NCI-H1105 treated with DMSO at 0.1 percent for 48 hours (cell line): ENCODE measurements around the gene KCNK4.
A peak's percentile ranks its signal among the peaks of the same experiment; 100 is the strongest.
"Not testable (repeated sequence)": the region's sequence is repeated elsewhere in the genome, so short reads cannot be mapped to it uniquely, and the experiment has no call there.

Experiments used
- DNase-seq: peaks from one replicate; lab custom pipeline; 2025; lab: John Stamatoyannopoulos, UW

Gene KCNK4

DNA sequence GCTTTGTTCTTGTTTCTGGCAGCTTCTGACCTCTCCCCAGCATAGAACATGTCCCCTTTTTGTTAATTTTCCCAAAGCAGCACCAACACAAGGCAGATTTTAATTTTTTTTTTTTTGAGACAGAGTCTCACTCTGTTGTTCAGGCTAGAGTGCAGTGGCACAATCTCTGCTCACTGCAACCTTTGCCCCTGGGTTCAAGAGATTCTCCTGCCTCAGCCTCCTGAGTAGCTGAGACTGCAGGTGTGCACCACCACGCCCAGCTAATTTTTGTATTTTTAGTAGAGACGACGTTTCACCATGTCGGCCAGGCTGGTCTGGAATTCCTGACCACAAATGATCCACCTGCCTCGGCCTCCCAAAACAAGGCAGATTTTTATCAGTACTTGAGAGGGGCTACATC lies 16.7 kb downstream of the KCNK4 start:
- not testable (repeated sequence) for DNase-seq

DNA sequence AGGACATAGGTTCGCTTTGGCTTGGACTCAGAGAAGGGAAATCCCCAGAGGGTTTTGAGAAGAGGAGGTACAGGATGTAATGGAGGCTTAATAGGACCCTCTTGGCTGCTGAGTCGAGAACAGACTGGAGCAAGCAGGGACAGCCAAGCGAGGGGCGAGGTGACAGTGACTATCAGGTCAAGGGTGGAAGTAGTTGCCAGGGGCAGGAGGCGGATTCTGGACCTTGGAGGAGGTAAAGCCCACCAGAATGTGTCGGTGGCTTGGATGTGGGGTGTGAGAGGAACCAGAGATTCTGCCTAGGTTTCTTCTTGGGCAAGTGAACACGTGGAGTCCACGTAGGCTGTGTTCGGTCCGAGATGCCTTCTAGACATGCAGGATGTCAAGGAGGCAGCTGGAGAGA lies 21.8 kb downstream of the KCNK4 start:
- DNase-seq, result no peak

DNA sequence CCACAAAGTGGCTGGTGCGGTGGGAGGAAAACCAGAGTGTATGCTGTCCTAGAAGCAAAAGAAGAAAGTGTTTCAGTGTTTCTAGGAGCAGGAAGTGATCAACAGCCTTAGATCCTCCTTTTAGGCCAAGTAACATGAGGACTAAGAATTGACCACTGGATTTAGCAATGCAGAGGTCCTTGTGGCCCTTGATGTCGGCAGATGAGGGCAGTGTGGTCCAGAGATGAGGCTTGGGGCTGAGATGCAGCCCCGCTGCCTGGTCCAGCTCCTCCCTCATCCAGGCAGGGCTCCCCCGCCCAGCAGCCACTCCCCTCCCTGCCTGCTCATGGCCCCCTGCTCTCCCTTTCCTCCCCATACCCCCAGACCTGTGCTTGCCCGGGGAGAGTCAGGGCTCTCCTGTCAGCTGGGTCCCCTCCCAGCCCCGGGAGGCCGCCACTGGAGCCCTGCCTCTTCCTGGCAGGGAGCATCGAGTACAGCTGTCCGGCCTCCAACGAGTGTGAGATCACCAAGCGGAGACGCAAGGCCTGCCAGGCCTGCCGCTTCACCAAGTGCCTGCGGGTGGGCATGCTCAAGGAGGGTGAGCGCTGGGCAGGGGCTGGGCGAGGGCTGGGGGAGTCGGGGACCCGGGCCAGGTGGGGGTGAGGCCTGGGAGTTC lies 22.5 kb downstream of the KCNK4 start:
- DNase-seq, result no peak

DNA sequence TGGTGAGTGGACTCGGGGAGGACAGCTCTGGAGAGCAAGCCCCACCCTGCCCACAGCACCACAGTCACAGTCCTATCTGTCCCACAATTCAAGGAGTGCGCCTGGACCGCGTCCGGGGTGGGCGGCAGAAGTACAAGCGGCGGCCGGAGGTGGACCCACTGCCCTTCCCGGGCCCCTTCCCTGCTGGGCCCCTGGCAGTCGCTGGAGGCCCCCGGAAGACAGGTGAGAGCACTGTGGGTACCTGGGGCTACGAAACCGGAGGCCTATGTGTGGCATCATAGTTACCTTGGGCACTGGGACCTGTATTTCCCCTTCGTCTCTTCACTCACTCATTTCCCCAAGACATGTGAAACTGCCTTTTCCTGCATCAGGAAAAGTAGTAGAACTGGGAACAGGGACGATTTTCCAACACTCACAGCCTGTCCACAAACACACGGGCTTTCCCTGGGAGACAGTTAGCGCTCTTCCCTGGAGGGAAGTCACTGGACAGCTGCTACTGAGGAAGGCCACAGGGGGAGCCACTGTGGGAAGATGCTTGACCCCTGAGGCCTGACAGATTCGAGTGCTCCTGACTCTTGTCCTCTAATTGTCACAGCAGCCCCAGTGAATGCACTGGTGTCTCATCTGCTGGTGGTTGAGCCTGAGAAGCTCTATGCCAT lies 23.2 kb downstream of the KCNK4 start:
- no peak for DNase-seq

DNA sequence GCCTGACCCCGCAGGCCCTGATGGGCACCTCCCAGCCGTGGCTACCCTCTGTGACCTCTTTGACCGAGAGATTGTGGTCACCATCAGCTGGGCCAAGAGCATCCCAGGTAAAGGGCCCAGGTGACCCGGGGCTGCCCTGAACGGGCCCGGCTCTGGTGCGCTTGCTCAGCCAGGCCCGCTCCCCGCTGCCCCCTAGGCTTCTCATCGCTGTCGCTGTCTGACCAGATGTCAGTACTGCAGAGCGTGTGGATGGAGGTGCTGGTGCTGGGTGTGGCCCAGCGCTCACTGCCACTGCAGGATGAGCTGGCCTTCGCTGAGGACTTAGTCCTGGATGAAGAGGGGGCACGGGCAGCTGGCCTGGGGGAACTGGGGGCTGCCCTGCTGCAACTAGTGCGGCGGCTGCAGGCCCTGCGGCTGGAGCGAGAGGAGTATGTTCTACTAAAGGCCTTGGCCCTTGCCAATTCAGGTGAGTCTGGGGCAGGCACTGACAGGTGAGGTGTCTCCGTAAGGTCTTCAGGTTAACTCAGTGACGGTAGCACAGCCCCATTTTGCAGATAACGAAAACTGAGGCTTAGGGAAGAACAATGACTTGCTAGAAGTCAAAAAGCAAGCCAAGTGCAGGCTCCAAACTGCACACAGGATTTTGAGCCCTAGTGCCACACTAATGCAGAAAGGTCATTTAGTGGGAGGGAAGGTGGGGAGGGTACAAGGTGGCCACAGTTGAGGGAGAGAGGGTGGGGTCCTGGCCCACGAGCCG lies 23.9 kb downstream of the KCNK4 start:
- no peak for DNase-seq

DNA sequence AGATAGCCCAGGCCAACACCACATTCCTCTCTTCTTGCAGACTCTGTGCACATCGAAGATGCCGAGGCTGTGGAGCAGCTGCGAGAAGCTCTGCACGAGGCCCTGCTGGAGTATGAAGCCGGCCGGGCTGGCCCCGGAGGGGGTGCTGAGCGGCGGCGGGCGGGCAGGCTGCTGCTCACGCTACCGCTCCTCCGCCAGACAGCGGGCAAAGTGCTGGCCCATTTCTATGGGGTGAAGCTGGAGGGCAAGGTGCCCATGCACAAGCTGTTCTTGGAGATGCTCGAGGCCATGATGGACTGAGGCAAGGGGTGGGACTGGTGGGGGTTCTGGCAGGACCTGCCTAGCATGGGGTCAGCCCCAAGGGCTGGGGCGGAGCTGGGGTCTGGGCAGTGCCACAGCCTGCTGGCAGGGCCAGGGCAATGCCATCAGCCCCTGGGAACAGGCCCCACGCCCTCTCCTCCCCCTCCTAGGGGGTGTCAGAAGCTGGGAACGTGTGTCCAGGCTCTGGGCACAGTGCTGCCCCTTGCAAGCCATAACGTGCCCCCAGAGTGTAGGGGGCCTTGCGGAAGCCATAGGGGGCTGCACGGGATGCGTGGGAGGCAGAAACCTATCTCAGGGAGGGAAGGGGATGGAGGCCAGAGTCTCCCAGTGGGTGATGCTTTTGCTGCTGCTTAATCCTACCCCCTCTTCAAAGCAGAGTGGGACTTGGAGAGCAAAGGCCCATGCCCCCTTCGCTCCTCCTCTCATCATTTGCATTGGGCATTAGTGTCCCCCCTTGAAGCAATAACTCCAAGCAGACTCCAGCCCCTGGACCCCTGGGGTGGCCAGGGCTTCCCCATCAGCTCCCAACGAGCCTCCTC lies 24.8 kb downstream of the KCNK4 start:
- not testable (repeated sequence) for DNase-seq

DNA sequence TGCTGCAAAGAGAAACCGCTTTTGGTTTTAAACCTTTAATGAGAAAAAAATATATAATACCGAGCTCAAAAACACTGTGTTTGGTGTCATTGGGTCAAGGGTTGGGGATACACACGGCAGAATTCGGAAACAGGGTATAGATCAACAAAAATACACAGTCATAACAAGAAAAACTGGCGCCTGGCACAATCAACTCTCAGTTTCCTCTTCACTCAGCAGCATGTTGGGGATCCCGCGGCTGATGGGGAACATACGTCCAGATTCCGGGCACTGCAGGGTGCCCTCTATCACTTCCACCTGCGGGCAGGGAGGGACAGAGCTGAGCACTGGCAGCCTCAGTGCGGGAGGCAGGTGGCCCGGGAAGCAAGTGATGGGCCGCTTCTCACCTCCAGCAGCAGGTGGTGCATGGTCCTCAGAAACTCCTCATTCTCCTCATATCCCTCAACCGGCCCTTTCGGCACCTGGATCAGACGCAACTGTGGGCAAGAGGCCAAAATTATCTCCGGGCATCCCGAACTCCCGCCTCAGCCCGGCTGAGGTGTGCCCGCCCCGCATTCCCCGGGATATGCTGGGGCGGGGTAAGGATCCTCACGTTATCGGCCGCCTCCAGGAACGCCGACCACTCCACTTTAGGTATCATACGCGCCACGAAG lies 25.7 kb downstream of the KCNK4 start:
- peak; percentile 73 for DNase-seq

DNA sequence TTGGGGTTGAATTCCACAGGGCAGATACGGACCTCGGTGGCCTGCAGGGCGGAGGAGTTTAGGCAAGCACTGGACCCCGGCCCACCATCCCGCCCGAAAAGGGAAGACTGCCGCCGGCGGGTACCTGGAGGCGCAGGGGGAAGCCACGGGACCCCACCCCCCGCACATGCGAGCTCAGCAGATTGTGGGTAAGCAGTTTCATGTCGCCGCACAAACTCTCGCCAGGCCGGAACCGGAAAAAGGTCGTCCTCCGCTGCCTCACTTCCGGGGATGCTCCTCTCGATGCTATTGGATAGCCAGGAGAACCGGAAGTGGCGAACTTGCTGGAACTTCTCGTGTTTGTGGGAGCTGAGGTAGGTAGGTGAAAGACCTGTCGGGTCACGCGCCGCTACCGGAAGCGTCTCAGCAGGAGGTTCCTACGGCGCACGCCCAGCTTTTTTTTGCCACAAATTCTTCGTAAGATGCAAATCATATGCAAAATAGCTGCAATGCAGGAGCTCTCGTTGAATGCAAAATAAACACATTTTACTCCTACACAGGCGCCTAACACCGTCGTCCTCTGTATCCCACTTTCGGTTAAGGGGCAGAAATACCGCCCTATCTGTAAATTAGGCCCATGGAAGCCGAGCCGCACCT lies 26.3 kb downstream of the KCNK4 start, which contains the start of gene TRMT112:
TSS of gene TRMT112 (minus strand) at position 235 of the 636 bp plus-strand sequence. CDS start at position 202, 33 bp downstream.
- peak; percentile 98 for DNase-seq

DNA sequence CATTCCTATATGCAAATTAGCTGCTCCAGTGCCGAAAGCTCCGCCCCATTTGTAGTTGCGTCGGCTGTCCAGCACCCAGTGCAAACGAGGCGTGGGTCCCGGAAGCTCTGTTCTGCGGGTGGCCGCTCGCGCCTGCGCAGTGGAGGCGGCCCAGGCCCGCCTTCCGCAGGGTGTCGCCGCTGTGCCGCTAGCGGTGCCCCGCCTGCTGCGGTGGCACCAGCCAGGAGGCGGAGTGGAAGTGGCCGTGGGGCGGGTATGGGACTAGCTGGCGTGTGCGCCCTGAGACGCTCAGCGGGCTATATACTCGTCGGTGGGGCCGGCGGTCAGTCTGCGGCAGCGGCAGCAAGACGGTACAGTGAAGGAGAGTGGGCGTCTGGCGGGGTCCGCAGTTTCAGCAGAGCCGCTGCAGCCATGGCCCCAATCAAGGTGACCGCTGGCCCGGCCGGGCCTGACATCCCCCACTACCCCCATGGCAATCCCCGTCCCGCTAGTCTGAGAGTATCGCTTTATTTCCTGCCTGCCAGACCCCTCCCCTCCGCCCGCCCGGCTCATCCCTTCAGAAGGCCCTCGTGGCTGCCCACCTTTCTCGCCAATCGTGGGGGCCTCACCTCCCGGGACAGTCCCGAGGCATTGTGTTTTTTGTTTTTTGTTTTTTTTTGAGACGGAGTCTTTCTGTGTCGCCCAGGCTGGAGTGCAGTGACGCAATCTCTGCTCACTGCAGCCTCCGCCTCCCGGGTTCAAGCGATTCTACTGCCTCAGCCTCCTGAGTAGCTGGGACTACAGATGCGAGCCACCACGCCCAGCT lies 27.1 kb downstream of the KCNK4 start, which contains the start of gene PRDX5:
TSS of gene PRDX5 (plus strand) at position 161 of the 805 bp plus-strand sequence. CDS start at position 256, 95 bp downstream.
- peak; percentile 94 for DNase-seq

DNA sequence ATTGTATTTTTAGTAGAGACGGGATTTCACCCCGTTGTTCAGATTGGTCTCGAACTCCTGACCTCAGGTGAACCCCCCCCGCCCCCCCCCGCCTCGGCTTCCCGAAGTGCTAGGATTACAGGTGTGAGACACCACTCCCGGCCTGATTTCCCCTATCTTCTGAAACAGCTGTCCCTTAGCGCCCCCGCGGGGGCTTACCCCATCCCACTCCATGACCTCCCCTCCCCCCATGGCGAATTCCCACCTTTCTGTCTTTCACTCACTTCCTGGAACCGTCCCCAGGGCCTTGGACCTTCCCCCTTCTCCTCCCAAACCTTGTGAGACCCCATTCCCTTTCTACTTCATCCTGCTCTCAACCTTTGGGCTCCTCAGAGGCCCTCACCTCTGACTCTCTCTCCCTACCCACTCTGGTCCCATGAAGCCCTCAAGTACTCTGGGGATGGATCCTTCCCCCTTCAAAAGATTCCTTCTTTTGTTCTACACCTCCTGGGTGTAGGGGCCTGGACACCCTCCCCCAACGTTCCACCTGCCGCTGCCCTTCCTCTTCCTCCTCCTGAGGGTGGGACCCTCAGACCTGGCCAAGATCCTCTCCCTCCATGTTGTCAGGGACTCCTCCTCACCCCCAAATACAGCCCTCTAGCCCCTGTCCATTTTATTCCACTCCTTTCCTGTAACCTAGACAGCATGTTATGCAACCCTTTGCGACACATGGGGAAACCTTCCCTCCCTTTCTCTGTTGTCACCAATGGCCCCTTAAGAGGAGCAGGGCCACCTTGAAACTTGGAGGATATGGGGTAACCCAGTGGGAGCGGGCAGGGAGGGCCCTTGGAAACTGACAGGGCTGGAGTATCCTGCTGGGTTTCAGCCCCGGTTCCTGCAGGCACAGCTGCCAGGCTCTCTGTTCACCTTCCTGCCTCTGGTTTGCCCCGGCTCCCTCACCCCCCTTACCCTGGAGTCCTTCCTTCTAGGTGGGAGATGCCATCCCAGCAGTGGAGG lies 28.0 kb downstream of the KCNK4 start:
- no peak for DNase-seq

DNA sequence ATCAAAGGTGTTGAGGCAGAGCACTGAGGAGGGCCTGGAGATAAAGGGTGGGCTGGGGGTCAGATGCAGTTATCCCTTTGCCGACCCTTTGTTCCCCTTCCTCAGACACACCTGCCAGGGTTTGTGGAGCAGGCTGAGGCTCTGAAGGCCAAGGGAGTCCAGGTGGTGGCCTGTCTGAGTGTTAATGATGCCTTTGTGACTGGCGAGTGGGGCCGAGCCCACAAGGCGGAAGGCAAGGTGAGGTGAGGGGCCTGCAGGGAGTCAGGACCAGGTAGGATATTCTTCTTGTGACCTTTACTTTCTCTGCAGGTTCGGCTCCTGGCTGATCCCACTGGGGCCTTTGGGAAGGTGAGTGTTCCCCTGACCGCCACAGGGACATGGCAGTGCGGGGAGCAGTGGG lies 29.5 kb downstream of the KCNK4 start:
- DNase-seq, result no peak

DNA sequence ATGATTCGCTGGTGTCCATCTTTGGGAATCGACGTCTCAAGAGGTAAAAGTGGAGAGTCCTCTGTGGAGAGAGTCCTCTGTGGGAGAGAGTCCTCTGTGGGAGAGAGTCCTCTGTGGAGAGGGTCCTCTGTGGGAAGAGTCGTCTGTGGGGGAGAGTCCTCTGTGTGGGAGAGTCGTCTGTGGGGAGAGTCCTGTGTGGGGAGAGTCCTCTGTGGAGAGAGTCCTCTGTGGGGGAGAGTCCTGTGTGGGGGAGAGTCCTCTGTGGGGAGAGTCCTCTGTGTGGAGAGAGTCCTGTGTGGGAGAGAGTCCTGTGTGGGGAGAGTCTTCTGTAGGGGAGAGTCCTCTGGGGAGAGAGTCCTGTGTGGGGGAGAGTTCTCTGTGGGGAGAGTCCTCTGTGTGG lies 29.9 kb downstream of the KCNK4 start:
- no peak for DNase-seq

DNA sequence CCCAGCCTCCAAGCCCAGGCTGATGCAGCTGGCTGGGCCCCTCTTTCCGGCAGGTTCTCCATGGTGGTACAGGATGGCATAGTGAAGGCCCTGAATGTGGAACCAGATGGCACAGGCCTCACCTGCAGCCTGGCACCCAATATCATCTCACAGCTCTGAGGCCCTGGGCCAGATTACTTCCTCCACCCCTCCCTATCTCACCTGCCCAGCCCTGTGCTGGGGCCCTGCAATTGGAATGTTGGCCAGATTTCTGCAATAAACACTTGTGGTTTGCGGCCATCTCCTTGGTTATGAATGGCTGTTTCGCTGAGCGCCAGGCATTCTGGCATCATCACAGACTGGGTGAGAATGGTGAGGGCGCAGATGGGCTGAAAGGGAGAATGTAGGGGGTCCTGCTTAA lies 30.4 kb downstream of the KCNK4 start:
- DNase-seq, result no peak

DNA sequence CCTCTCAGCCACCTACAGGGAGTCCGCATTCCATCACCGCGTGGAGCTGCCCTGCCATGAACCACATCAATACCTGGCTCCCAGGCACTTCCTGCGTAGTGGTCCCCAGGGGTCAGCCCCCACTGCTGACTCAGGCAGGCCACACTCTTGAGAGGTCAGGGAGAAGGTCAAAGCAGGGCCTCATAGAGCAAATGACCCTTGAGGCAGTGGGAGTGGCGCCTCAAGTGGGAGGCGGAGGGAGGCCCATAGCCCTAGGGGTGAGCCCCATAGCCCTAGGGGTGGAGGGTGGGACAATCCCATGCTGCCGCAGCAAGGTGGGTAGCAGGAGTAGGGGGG lies 31.8 kb downstream of the KCNK4 start:
- no peak for DNase-seq

DNA sequence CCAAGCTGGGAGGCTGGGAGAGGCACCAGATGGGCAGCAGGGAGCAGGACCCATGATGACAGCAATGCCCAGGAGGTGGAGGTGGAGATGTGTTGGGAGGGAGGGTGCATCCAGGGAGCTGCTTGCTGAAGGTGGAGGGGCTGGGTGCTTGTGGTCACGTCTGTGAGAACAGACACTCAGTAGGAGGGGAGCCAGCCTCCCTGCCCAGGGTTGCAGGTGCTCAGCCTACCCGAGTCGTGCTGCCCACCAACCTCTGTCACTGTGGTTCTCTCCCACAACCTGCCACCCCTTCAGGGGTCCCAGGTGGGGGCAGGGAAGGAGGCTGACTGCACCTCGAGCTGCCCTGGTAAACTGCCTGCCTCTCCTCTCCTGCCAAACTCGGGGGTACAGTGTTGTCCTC lies 32.3 kb downstream of the KCNK4 start:
- no peak for DNase-seq

DNA sequence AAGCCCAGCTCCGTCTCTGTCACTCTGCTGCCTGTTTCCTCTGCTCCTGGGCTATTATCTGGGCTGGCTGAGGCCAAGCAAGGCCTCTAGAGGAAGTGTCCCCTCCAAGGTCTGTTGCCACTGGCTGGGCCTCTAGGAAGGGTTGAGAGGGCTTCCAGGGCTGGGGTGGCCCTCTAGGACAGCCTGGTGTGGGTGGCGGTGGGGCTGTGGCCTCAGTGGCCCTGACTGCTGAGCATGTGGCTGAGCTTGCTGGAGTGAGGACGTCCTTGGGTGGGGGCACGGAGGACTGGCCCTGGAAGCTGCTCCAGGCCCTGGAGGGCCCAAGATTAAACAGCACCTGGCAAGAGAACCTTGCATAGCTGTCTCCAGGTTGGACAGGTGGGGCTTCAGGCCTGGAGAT lies 32.9 kb downstream of the KCNK4 start:
- not testable (repeated sequence) for DNase-seq

DNA sequence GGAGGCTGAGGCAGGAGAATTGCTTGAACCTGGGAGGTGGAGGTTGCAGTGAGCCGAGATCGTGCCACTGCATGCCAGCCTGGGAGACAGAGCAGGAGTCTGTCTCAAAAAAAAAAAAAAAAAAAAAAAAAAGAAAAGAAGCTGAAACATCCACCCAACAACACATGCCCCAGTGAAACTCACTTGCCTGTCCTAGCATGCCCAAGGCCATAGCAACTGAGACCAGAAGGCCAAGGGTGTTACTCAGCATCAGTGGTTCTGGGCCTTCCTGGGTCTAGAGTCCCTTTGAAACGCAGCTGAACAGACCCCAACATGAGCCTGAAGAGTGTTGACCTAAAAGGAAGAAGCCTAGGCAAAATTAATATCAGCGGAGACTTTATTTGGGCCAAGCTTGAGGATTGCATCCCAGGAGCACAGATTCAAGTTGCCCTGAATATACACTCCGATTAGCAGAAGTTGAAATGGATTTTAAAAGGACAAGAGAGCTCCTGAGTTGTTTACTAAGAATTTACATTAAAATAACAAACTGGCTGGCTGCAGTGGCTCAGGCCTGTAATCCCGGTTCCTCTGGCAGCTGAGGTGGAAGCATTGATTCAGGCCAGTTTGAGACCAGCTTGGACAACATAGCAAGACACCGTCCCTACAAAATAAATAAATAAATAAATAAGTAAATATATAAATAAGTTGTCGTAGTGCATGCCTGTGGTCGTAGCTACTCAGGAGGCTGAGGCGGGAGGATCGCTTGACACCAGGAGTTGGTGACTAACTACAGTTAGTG lies 33.8 kb downstream of the KCNK4 start:
- DNase-seq, result no peak

DNA sequence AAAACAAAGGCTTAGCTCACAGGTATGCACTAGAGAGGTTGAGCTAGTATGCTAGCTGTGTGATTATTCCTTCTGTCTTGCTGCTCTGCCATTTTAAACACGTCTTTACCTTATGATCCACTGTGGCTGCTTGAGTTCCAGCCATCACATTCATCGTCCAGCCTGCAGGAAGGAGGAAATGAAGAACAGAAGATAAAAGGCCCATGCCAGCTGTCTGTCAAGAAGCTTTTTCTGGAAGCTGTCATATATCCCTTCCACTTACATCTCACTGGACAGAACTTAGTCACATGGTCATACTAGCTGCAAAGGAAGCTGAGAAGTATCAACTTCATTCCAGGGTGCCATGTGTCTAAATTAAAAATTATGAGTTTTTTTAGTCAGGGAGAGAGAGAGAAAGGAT lies 36.3 kb downstream of the KCNK4 start:
- no peak for DNase-seq
